HUES6 (cell line): ENCODE results near the gene TXNDC11.

Experiments
- H3K27ac ChIP-seq: 2 replicates; pipeline ENCODE4 v1.7.0; 2013; ENCODE audit warnings: low read depth, mild to moderate bottlenecking, low read length, inconsistent platforms
- H3K27me3 ChIP-seq: 2 replicates; pipeline ENCODE4 v1.6.1; 2013; ENCODE audit warnings: low read length; ENCODE audit not compliant: control insufficient read depth, insufficient read depth
- H3K36me3 ChIP-seq: 2 replicates; pipeline ENCODE4 v1.6.1; 2013; ENCODE audit warnings: low read length; ENCODE audit not compliant: control insufficient read depth, insufficient read depth
- H3K4me1 ChIP-seq: 2 replicates; pipeline ENCODE4 v1.6.1; 2013; ENCODE audit warnings: low read length; ENCODE audit not compliant: control insufficient read depth, insufficient read depth
- H3K4me3 ChIP-seq: 2 replicates; pipeline ENCODE4 v1.5.1; 2013; ENCODE audit warnings: low read depth, low read length
- H3K9ac ChIP-seq: one replicate; pipeline ENCODE4 v1.6.1; 2013; ENCODE audit warnings: mild to moderate bottlenecking, low read length
- H3K9me3 ChIP-seq: 2 replicates; pipeline ENCODE4 v1.6.1; 2013; ENCODE audit warnings: low read depth, low read length; ENCODE audit not compliant: control insufficient read depth, insufficient read depth

Gene TXNDC11

DNA sequence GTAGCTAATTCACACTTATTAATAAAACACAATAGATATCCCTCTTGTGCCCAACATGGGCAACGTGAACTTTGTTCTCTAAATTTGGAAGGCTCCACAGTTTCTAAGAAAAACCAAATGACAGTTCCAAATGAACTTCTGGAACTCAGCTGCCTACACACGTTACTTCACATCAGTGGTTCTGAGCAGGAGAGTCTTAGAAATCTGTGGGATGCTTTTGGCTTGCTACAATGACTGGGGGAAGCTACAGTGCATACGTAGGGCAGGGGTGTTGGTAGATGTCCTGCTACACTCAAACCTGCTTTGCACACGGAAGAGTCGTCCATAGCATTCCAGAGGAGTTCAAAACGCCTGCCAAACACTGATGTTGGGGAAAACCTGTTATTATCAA, 8.0 kb downstream of the TXNDC11 start:
- Histone ChIP-seq H3K36me3 (peaks cover 69% of the 10 kb centered on the region), H3K9ac (no peak overlapping the region), H3K27me3 (no peaks in the 10 kb centered on the region), H3K27ac (no peak overlapping the region), H3K4me1 (peaks cover 6% of the 10 kb centered on the region; the same call in 1 of the 2 replicates), H3K4me3 (no peak overlapping the region), H3K9me3 (no peaks in the 10 kb centered on the region)

DNA sequence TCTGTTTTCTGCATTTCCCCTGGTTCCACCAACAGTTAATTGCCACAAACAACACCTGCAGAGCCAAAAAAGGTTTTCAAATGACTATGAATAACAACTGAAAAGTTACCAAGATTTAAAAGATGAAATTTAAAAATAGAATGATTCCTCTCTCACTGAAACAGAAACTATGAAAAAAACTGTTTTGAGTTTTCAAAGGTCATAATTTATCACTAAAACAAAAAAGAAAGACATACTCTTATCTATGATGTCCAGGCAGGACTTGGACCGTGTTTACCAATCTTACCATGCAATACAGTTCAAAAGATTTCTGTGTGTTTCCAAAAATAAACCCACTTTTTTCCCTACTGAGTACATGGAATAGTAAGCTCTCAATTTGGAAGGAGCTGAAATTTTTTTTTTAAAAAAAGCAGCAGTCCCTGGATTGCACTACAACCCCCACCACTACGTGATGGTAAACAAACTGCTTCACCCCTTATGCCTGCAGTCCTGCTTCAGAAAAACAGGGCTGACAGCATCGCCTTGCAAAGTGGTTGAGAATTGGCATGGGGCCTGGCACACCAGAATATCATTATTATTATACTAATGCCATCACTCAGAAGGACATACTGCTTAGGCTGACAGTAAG, 8.5 kb downstream of the TXNDC11 start:
- Histone ChIP-seq H3K9ac (no peak overlapping the region), H3K36me3 (peaks cover 72% of the 10 kb centered on the region)

DNA sequence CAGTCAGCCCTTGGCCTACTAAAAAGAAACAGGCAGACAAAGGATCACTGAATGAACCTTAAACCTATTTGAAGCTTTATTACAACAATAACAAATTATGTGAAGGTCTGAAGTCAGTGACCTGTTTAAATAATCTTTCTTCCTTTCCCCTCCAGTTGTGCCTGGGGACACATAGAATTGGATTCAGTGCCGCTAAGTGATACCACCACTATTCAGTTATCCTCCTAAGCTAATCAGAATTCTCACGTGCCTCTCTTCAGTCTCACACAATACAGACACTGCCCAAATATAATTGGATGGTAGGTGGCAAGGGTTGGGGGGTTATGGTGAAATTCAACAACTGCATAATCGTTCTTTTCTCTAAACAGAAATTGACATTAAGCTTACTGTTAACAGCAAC, 11.4 kb downstream of the TXNDC11 start:
- Histone ChIP-seq H3K27ac (no peak overlapping the region), H3K36me3 (peaks cover 70% of the 10 kb centered on the region), H3K9me3 (no peaks in the 10 kb centered on the region), H3K4me3 (no peak overlapping the region), H3K9ac (no peak overlapping the region), H3K27me3 (no peaks in the 10 kb centered on the region), H3K4me1 (no peaks in the 10 kb centered on the region)

More for the DNA sequence above, 8.5 kb downstream of the TXNDC11 start:
- Histone ChIP-seq H3K9me3 (no peaks in the 10 kb centered on the region), H3K4me1 (peaks cover 6% of the 10 kb centered on the region; the same call in 1 of the 2 replicates), H3K27me3 (no peaks in the 10 kb centered on the region), H3K4me3 (no peak overlapping the region), H3K27ac (no peak overlapping the region)

DNA sequence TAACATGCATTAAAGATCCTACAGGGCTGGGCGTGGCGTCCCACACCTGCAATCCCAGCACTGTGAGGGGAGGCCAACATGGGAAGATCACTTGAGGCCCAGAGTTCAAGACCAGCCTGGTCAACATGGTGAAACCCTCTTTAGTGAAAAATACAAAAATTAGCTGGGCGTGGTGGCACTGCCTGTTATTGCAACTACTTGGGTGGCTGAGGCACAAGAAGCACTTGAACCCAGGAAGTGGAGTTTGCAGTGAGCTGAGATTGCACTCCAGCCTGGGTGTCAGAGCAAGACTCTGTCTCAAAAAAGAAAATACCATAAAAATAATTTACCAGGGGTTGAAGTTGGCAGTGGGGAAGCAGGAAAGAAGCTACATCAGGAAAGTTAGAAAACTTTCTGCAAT, 12.9 kb downstream of the TXNDC11 start:
- H3K27me3 ChIP-seq = no peaks in the 10 kb centered on the region
- H3K4me3 ChIP-seq = no peak overlapping the region
- no peaks in the 10 kb centered on the region for H3K9me3 ChIP-seq
- no peak overlapping the region for H3K27ac ChIP-seq
- H3K36me3 ChIP-seq = peaks cover 67% of the 10 kb centered on the region
- H3K4me1 ChIP-seq = no peaks in the 10 kb centered on the region
- no peak overlapping the region for H3K9ac ChIP-seq

DNA sequence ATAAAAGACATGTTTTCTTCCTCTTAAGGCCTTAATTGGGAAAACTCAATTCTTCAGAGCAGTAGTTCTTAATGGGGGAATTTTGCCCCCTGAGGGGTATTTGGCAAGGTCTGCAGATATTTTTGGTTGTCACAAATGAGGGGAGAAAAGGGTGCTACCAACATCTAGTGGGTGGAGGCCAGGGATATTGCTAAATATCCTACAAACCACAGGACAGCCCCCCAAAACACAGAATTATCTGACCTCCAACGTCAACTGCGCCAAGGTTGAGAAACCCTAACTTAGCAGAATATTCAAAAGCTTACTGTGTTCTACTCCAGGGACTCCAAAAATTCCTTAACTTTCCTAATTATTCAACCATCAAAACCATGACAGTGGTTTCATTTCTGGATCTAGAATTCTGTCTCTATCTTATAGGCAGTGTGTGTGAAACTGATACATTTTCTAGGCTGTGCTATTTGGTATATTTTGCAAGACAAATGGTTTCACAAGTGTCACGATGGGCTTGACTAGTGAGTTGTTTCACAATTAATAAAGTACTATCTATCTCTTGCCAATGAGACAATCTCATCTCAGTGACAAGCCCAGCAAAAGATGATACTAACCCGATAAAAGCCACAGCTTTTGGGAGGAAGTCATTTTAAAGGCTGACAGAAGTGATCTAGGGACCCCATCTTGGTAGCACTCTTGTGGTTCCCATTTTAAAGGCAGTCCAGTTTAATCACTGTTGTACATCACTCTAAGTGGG, 14.7 kb downstream of the TXNDC11 start:
- H3K4me1 ChIP-seq = no peaks in the 10 kb centered on the region
- H3K27ac ChIP-seq = no peak overlapping the region
- H3K27me3 ChIP-seq = no peaks in the 10 kb centered on the region
- H3K9me3 ChIP-seq = no peaks in the 10 kb centered on the region
- no peak overlapping the region for H3K4me3 ChIP-seq
- no peak overlapping the region for H3K9ac ChIP-seq
- H3K36me3 ChIP-seq = peaks cover 53% of the 10 kb centered on the region

DNA sequence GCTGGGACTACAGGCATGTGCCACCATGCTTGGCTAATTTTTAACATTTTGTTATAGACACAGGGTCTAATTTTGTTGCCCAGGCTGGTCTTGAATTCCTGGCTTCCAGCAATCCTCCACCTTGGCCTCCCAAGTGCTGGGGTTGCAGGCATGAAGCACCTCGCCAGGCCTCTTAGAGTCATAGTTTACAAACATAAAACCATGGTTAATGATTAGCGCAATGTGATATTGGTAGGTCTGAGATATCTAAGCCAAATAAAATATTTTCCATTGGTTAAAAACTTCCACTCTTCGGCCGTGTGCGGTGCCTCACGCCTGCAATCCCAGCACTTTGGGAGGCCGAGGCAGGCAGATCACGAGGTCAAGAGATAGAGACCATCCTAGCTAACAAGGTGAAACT, 16.6 kb downstream of the TXNDC11 start:
- no peak overlapping the region for H3K4me3 ChIP-seq
- no peak overlapping the region for H3K9ac ChIP-seq
- H3K4me1 ChIP-seq = no peaks in the 10 kb centered on the region
- no peaks in the 10 kb centered on the region for H3K27me3 ChIP-seq
- H3K9me3 ChIP-seq = no peaks in the 10 kb centered on the region
- peaks cover 49% of the 10 kb centered on the region for H3K36me3 ChIP-seq
- H3K27ac ChIP-seq = no peak overlapping the region

DNA sequence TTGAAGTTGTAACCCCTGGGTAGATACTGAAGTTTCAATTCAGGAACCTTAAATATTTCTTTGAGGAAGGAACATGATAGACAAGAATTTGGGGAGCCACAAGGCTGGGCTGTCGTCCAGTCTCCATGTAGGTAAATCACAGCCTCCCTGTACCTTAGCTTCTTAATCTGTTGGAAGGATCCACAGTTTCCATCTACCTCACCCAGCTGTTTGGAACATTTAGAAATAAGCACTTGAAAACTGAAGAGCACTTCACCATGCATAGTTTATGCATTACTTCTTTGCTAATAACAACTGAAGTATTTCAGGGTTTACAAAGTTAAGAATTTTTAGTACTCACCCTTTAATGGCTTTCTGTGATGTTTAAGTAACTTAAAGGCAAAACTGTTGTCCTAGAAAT, 17.2 kb downstream of the TXNDC11 start:
- H3K9ac ChIP-seq = no peak overlapping the region
- peaks cover 53% of the 10 kb centered on the region for H3K36me3 ChIP-seq
- H3K27ac ChIP-seq = no peak overlapping the region
- no peaks in the 10 kb centered on the region for H3K4me1 ChIP-seq
- H3K27me3 ChIP-seq = no peaks in the 10 kb centered on the region
- H3K9me3 ChIP-seq = no peaks in the 10 kb centered on the region
- H3K4me3 ChIP-seq = no peak overlapping the region

DNA sequence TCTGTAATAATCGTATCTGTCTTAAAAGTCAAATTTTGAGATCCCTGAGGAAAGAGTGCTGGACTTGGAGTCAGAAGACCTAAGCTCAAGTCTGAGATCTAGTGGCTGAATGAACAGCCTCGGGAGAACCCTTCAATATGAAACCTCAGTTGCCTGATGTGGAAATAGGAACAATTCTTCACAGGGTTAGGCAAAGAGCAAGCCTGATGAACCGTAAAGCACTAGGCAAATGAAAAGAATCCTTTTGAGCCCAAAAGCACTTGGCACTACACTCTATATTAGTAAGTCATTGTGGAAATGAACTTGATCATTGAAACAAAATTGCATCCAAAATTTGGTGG, 20.2 kb downstream of the TXNDC11 start:
- Histone ChIP-seq H3K9me3 (no peaks in the 10 kb centered on the region), H3K27me3 (no peaks in the 10 kb centered on the region), H3K4me3 (no peak overlapping the region), H3K9ac (no peak overlapping the region), H3K36me3 (peaks cover 43% of the 10 kb centered on the region), H3K27ac (no peak overlapping the region), H3K4me1 (peaks cover 8% of the 10 kb centered on the region)

DNA sequence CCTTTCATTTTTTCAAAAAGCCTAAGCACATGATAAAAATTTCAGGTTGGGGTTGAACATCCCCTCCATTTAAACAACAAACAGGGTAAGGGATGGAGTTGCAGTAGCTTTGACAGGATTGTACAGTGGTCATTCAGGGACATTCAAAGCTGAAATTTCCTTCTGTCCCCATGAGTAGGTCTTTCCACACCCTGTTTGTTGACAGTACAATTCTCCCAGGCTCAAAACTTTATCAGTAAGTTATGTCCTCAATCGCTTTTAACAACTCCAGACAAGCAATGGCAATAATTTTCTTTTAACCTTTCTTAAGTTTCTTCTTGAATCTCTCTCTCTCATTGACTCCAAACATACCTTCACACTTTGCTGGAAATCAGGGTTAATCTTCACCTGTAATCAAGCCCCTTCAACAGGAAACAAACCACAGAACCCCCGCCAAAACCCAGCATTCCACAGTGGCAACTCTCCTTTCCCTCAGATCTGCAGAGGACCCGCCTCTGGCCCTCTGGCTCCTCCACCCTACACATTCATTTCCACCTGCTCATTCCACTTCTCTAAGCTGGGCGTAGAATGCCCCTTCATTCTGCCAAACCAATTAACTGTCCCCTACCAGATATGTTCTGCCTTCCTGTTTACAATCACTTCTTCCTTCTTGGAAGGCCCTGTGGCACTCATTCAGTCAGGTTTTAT, 20.7 kb downstream of the TXNDC11 start:
- no peak overlapping the region for H3K4me3 ChIP-seq
- peaks cover 43% of the 10 kb centered on the region for H3K36me3 ChIP-seq
- no peak overlapping the region for H3K9ac ChIP-seq
- H3K27ac ChIP-seq = no peak overlapping the region
- H3K9me3 ChIP-seq = no peaks in the 10 kb centered on the region
- H3K27me3 ChIP-seq = no peaks in the 10 kb centered on the region
- peaks cover 8% of the 10 kb centered on the region for H3K4me1 ChIP-seq

DNA sequence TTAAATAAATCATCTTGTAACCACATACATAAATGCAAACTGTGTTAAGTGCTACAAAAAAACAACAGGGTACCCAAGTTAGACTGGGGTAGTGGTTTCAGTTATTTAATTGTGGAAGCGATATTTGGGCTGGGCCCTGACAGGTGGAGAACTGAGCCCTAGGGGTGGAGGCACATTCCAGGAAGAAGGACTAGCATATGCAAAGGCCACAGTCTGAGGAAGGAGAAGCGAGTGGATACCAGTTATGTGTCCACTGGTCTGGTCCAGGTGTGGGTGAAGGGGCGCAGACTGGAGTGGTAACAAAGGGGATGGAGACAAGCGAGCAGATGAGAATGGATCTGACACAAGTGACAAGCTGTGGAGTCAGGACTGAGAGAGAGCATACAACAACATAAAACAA, 22.9 kb downstream of the TXNDC11 start:
- Histone ChIP-seq H3K27ac (no peak overlapping the region), H3K4me3 (no peak overlapping the region), H3K9ac (no peak overlapping the region), H3K9me3 (no peaks in the 10 kb centered on the region), H3K36me3 (peaks cover 31% of the 10 kb centered on the region), H3K4me1 (peaks cover 8% of the 10 kb centered on the region), H3K27me3 (no peaks in the 10 kb centered on the region)

DNA sequence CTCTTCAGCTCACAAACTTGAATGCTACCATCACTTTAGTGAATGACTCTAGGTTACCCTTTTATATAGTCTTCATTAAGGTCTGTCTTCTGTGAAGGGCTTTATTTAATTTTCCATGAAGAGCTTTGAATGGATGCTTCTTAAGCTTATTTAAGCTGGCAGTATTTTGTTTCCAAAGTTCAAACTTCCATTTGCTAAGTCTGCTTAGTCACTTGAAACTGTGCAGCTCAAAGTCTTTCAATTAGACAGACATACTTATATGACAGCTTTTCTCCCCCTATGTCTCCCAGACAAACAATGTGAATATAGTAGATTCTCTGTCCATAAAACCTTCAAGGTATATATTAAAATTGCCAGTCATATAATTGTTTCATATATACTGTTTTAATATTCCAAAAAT, 23.5 kb downstream of the TXNDC11 start:
- Histone ChIP-seq H3K4me1 (peaks cover 8% of the 10 kb centered on the region), H3K9ac (no peak overlapping the region), H3K27ac (no peak overlapping the region), H3K27me3 (no peaks in the 10 kb centered on the region), H3K36me3 (peaks cover 31% of the 10 kb centered on the region), H3K4me3 (no peak overlapping the region), H3K9me3 (no peaks in the 10 kb centered on the region)
